Neural progenitor cell (in vitro differentiated cells): ENCODE measurements around the gene DLEC1. TPM values are rescaled to one million over a fixed set of nuclear protein-coding genes. Genes with fewer than 3 reads are reported as not detected.

Experiments
- DNase-seq: peaks from one replicate; pipeline ENCODE4 v3.0.0-alpha.2; 2016; ENCODE audit warnings: low spot score
- H2AFZ ChIP-seq: fragments of 200-600 bp; sonication (generic); replicated peaks from 2 replicates; pipeline ENCODE4 v1.6.1; 2016; ENCODE audit warnings: antibody characterized with exemption
- H3F3A ChIP-seq: fragments of 200-600 bp; sonication (generic); 2 replicates; pipeline ENCODE4 v1.6.1; 2016; ENCODE audit warnings: antibody characterized with exemption, low read depth
- H3K27ac ChIP-seq: fragments of 200-600 bp; sonication (generic); 2 replicates; pipeline ENCODE4 v1.5.1; 2016; ENCODE audit warnings: mild to moderate bottlenecking
- H3K27me3 ChIP-seq: fragments of 200-600 bp; sonication (generic); 2 replicates; pipeline ENCODE4 v1.6.1; 2016; ENCODE audit warnings: mild to moderate bottlenecking, moderate library complexity
- H3K36me3 ChIP-seq: fragments of 200-600 bp; sonication (generic); 2 replicates; pipeline ENCODE4 v1.5.1; 2016
- H3K4me1 ChIP-seq: fragments of 200-600 bp; sonication (generic); 2 replicates; pipeline ENCODE4 v1.6.1; 2016; ENCODE audit warnings: mixed run types
- H3K4me2 ChIP-seq: fragments of 200-600 bp; sonication (generic); 2 replicates; pipeline ENCODE4 v1.6.1; 2016
- H3K4me3 ChIP-seq: fragments of 200-600 bp; sonication (generic); 2 replicates; pipeline ENCODE4 v1.5.1; 2016
- H3K79me2 ChIP-seq: fragments of 200-600 bp; sonication (generic); 2 replicates; pipeline ENCODE4 v1.6.1; 2016; ENCODE audit warnings: low read depth
- H3K9ac ChIP-seq: fragments of 200-600 bp; sonication (generic); 2 replicates; pipeline ENCODE4 v1.6.1; 2016
- H3K9me3 ChIP-seq: fragments of 200-600 bp; sonication (generic); 2 replicates; pipeline ENCODE4 v1.5.1; 2016; ENCODE audit warnings: low read depth
- H4K20me1 ChIP-seq: fragments of 200-600 bp; sonication (generic); 2 replicates; pipeline ENCODE4 v1.6.1; 2016; ENCODE audit warnings: low read depth
- H3K27ac Mint-ChIP-seq: 3 replicates; pipeline ENCODE4 v1.8.0; 2021; ENCODE audit warnings: mixed read lengths
- H3K27me3 Mint-ChIP-seq: 2 replicates; pipeline ENCODE4 v1.8.0; 2022; ENCODE audit warnings: low read depth, mild to moderate bottlenecking, inconsistent platforms, moderate library complexity, mixed read lengths; ENCODE audit not compliant: insufficient read depth
- H3K36me3 Mint-ChIP-seq: 3 replicates; pipeline ENCODE4 v1.8.0; 2021; ENCODE audit warnings: mixed read lengths
- H3K4me1 Mint-ChIP-seq: 3 replicates; pipeline ENCODE4 v1.8.0; 2021; ENCODE audit warnings: mixed read lengths
- H3K4me3 Mint-ChIP-seq: 3 replicates; pipeline ENCODE4 v1.8.0; 2021; ENCODE audit warnings: mild to moderate bottlenecking, moderate library complexity, mixed read lengths
- H3K9me3 Mint-ChIP-seq: 3 replicates; pipeline ENCODE4 v1.8.0; 2020; ENCODE audit warnings: mixed read lengths
- CTCF ChIP-seq: fragments of 200-600 bp; sonication (generic); IDR thresholded peaks from 2 replicates; pipeline ENCODE4 v1.5.1; 2017; ENCODE audit warnings: antibody characterized with exemption, mild to moderate bottlenecking
- EZH2 ChIP-seq: fragments of 200-600 bp; sonication (generic); IDR thresholded peaks from 2 replicates; pipeline ENCODE4 v1.6.1; 2017; ENCODE audit warnings: antibody characterized with exemption, mild to moderate bottlenecking, moderate library complexity
- EZH2phosphoT487 ChIP-seq: fragments of 200-600 bp; sonication (generic); IDR thresholded peaks from 2 replicates; pipeline ENCODE4 v1.6.1; 2017; ENCODE audit warnings: antibody characterized with exemption
- total RNA-seq: library from RNA; depleted of rRNA; stranded (reverse); fragments of >200 nt; gene quantifications from 2 replicates; pipeline ENCODE4 v1.2.3, GENCODE V29; 2015; ENCODE audit warnings: low replicate concordance

Gene DLEC1
- total RNA-seq, 1 donor from 2014 or later: 0.60 TPM

DNA sequence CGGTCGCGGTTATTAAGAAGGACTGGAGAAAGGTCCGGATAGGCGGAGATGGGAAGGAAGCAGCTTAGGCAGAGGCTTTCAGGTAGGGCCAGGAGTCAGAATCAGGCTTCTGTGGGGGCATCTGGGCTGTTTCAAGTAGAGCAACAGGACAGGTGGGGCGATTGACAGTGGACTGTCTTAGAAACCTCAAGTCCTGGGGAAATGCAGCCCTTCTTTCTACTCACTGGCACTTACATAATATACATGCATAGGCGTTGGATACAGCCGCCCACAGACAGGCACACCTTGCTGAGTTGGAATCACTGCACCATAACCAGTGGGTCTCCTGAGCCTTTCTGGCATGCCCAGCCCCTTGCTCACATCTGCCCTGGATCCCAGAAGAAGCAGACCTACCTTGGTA, 100.2 kb downstream of the DLEC1 start:
- Histone ChIP-seq H3K9ac (peak overlapping the region; percentile 54), H2AFZ (peak overlapping the region; percentile 99), H3K79me2 (peaks cover 23% of the 10 kb centered on the region), H3K4me2 (peak overlapping the region; percentile 96), H3K9me3 (no peaks in the 10 kb centered on the region), H3K4me1 (peaks cover 14% of the 10 kb centered on the region), H3K4me3 (peak overlapping the region; percentile 72), H4K20me1 (peaks cover 17% of the 10 kb centered on the region), H3K27ac (no peak overlapping the region), H3K36me3 (no peaks in the 10 kb centered on the region), H3F3A (peaks cover 11% of the 10 kb centered on the region), H3K27me3 (no peaks in the 10 kb centered on the region)
- peak overlapping the region; percentile 93 for H3K4me3 Mint-ChIP-seq
- H3K36me3 Mint-ChIP-seq: peaks cover 1% of the 10 kb centered on the region
- H3K27ac Mint-ChIP-seq: no peak overlapping the region
- H3K4me1 Mint-ChIP-seq: peaks cover 24% of the 10 kb centered on the region
- no peak for TF ChIP-seq EZH2
- no peak for TF ChIP-seq EZH2phosphoT487
- TF ChIP-seq CTCF: no peak
- no peak for DNase-seq
- no peaks in the 10 kb centered on the region for H3K9me3 Mint-ChIP-seq
- peaks cover 26% of the 10 kb centered on the region for H3K27me3 Mint-ChIP-seq

DNA sequence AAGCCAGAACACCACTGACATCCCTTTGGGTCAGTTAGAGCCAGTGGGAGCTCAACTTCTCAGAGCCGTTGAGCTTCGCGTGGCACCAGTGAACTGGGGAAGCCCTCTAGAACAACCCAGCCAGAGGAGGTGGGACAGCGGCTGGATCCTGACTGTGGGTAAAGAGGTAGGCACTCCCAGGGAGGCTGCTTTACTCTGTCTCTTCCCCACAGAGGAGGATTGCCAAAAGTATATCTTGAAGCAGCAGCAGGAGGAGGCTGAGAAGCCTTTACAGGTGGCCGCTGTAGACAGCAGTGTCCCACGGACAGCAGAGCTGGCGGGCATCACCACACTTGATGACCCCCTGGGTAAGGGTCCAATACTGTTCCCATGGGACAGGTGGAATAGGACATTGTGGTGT, 100.6 kb downstream of the DLEC1 start:
- Mint-ChIP-seq H3K27me3 (peaks cover 26% of the 10 kb centered on the region), H3K9me3 (no peaks in the 10 kb centered on the region), H3K36me3 (peaks cover 1% of the 10 kb centered on the region), H3K4me3 (peak overlapping the region; percentile 93), H3K4me1 (peaks cover 24% of the 10 kb centered on the region), H3K27ac (no peak overlapping the region)
- Histone ChIP-seq H3K79me2 (peaks cover 23% of the 10 kb centered on the region), H3K4me2 (peak overlapping the region; percentile 96), H3K36me3 (no peaks in the 10 kb centered on the region), H2AFZ (no peak overlapping the region), H3K9me3 (no peaks in the 10 kb centered on the region), H3K4me1 (peaks cover 14% of the 10 kb centered on the region), H3K4me3 (peak overlapping the region; percentile 72), H3K9ac (no peak overlapping the region), H3F3A (peaks cover 11% of the 10 kb centered on the region), H3K27me3 (no peaks in the 10 kb centered on the region), H3K27ac (no peak overlapping the region), H4K20me1 (peaks cover 17% of the 10 kb centered on the region)
- TF ChIP-seq CTCF (no peak), EZH2phosphoT487 (no peak), EZH2 (no peak)
- no peak for DNase-seq

GRCh38 chr3:38140326-38141172, 101.5 kb downstream of the DLEC1 start:
- peaks cover 10% of the 10 kb centered on the region for H4K20me1 ChIP-seq
- peaks cover 11% of the 10 kb centered on the region for H3F3A ChIP-seq
- no peak overlapping the region for H2AFZ ChIP-seq
- H3K79me2 ChIP-seq: peaks cover 23% of the 10 kb centered on the region
- Mint-ChIP-seq H3K4me1 (peaks cover 17% of the 10 kb centered on the region), H3K36me3 (no peaks in the 10 kb centered on the region), H3K4me3 (no peak overlapping the region), H3K27me3 (peaks cover 26% of the 10 kb centered on the region), H3K9me3 (peaks cover 2% of the 10 kb centered on the region), H3K27ac (no peak overlapping the region)
- H3K27ac ChIP-seq: no peak overlapping the region
- DNase-seq: no peak
- H3K4me2 ChIP-seq: no peak overlapping the region
- no peak overlapping the region for H3K9ac ChIP-seq
- no peaks in the 10 kb centered on the region for H3K36me3 ChIP-seq
- no peaks in the 10 kb centered on the region for H3K27me3 ChIP-seq
- H3K4me1 ChIP-seq: peaks cover 14% of the 10 kb centered on the region
- no peak for TF ChIP-seq EZH2phosphoT487
- no peak for TF ChIP-seq EZH2
- no peak for TF ChIP-seq CTCF
- H3K9me3 ChIP-seq: no peaks in the 10 kb centered on the region
- H3K4me3 ChIP-seq: no peak overlapping the region
